DOHH2 (cell line): ENCODE data around the gene HES2.

Experiments
- EZH2phosphoT487 ChIP-seq: fragments of 200-600 bp; sonication (generic); IDR thresholded peaks from 2 replicates; pipeline ENCODE4 v1.6.1; 2017; ENCODE audit warnings: borderline replicate concordance, mild to moderate bottlenecking, antibody characterized with exemption, low read length, moderate library complexity, mixed read lengths
- TF ChIP-seq, protein P1 (sequence below): fragments of 200-600 bp; sonication (generic); IDR thresholded peaks from one replicate; pipeline ENCODE4 v1.5.1; 2014; ENCODE audit warnings: antibody characterized with exemption, mild to moderate bottlenecking, low read depth, low read length; ENCODE audit not compliant: poor library complexity, severe bottlenecking

GRCh38 chr1:6399294-6399693, 20.4 kb downstream of the HES2 start:
- TF ChIP-seq, protein P1, sequence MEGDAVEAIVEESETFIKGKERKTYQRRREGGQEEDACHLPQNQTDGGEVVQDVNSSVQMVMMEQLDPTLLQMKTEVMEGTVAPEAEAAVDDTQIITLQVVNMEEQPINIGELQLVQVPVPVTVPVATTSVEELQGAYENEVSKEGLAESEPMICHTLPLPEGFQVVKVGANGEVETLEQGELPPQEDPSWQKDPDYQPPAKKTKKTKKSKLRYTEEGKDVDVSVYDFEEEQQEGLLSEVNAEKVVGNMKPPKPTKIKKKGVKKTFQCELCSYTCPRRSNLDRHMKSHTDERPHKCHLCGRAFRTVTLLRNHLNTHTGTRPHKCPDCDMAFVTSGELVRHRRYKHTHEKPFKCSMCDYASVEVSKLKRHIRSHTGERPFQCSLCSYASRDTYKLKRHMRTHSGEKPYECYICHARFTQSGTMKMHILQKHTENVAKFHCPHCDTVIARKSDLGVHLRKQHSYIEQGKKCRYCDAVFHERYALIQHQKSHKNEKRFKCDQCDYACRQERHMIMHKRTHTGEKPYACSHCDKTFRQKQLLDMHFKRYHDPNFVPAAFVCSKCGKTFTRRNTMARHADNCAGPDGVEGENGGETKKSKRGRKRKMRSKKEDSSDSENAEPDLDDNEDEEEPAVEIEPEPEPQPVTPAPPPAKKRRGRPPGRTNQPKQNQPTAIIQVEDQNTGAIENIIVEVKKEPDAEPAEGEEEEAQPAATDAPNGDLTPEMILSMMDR, result no peak
- TF ChIP-seq EZH2phosphoT487, result no peak
